Measurements from ENCODE around the gene DLG2.
"Not testable (repeated sequence)": the region's sequence is repeated elsewhere in the genome, so short reads cannot be mapped to it uniquely, and the experiment has no call there.

The DLG2 gene

DNA sequence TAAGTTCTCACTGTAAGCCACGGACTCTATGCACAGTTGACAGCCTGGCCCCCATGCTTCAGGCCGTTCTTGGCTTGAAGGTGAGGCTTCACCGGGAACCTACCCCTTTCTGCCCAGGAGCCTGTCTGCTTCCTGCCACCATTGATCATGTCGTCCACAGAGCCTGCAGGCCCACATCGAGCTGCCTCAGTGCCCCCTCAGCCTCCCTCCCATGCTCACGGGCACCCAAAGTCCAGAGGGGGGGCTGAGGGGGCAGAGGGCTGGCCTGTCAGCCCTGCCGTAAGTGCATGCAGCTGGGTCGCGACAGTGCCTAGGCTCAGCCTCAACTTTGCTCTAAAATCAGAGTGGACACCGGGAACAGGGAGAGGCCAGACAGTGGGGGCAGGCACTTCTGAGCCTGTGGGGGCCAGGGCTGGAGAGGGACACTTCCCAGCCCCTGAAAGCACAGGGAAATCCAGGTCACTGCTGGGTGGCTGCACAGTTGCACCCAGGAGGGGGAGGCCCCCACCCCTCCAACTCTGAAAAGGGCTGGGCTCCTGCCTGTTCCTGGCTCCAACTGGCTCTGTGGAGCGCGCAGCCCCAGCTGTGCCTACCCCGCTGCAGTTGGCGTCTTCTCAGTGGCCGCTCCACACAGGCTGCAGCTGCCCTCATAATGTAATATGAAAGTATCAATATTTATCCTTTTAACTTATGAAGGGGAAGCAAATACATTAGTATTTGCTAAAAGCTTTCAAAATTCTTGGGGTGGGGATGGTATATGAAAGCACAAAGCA, 598.6 kb downstream of the DLG2 start:
- no peak overlapping the region for H3K4me3 Mint-ChIP-seq
- no peaks in the 10 kb centered on the region for H3K27me3 Mint-ChIP-seq (ENCODE audit: low read depth)
- TF ChIP-seq, protein P1, sequence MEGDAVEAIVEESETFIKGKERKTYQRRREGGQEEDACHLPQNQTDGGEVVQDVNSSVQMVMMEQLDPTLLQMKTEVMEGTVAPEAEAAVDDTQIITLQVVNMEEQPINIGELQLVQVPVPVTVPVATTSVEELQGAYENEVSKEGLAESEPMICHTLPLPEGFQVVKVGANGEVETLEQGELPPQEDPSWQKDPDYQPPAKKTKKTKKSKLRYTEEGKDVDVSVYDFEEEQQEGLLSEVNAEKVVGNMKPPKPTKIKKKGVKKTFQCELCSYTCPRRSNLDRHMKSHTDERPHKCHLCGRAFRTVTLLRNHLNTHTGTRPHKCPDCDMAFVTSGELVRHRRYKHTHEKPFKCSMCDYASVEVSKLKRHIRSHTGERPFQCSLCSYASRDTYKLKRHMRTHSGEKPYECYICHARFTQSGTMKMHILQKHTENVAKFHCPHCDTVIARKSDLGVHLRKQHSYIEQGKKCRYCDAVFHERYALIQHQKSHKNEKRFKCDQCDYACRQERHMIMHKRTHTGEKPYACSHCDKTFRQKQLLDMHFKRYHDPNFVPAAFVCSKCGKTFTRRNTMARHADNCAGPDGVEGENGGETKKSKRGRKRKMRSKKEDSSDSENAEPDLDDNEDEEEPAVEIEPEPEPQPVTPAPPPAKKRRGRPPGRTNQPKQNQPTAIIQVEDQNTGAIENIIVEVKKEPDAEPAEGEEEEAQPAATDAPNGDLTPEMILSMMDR (IDR thresholded peaks at IDR 0.05; ENCODE audit: unreplicated experiment in 3 of 3) = no peak
- no peaks in the 10 kb centered on the region for H3K36me3 Mint-ChIP-seq (ENCODE audit: low read depth)
- H3K9me3 Mint-ChIP-seq = no peaks in the 10 kb centered on the region
- no peak overlapping the region for H3K27ac Mint-ChIP-seq
- peaks cover 12% of the 10 kb centered on the region for H3K4me1 Mint-ChIP-seq

DNA sequence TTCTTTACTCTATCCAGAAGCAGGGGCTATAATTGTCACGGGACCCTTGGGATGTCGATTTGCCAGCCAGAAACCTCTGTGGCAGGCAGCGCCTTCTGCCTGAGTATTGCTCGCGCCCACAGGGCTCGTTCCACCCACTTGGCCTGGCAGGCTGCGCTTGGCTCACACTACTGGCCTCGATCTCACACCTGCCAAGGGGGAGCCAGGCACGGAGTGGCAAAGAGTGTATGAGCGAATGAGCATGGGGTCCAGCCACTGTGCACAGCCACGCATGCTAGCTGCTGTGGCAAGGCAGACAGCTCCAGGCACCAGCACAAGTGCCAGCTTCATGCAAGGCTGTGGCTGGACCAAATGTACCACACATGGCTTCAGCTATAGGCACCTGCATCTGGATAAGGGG, 599.8 kb downstream of the DLG2 start:
- Mint-ChIP-seq H3K36me3 (ENCODE audit: low read depth) (no peaks in the 10 kb centered on the region), H3K9me3 (no peaks in the 10 kb centered on the region), H3K27ac (no peak overlapping the region), H3K27me3 (ENCODE audit: low read depth) (no peaks in the 10 kb centered on the region), H3K4me1 (peaks cover 12% of the 10 kb centered on the region), H3K4me3 (no peak overlapping the region)
- TF ChIP-seq, protein P1 (IDR thresholded peaks at IDR 0.05; ENCODE audit: unreplicated experiment in 3 of 3) = no peak

DNA sequence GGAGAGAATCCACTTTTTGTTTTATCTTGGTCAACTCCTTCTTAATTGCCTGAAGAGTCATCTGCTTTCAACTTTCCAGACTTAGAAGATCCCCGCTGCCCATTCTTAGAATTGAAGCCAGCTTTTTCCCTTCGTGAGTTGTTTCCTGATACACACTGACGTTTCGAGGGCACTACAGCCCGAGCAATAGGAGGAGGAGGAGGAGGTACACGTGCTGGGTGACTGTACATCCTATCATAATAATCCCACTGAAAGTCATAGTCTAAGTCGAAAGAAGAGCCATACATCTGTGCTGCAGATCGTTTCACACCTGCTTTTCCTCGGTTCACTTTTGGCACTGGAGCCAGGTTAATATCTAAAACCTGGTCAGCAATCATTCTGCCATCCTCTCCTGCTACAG, 606.1 kb downstream of the DLG2 start:
- TF ChIP-seq, protein P1 (IDR thresholded peaks at IDR 0.05; ENCODE audit: unreplicated experiment in 3 of 3) = no peak
- Mint-ChIP-seq H3K27me3 (ENCODE audit: low read depth) (no peaks in the 10 kb centered on the region), H3K4me3 (no peak overlapping the region), H3K9me3 (peaks cover 4% of the 10 kb centered on the region), H3K4me1 (peaks cover 8% of the 10 kb centered on the region), H3K27ac (no peak overlapping the region), H3K36me3 (ENCODE audit: low read depth) (no peaks in the 10 kb centered on the region)

DNA sequence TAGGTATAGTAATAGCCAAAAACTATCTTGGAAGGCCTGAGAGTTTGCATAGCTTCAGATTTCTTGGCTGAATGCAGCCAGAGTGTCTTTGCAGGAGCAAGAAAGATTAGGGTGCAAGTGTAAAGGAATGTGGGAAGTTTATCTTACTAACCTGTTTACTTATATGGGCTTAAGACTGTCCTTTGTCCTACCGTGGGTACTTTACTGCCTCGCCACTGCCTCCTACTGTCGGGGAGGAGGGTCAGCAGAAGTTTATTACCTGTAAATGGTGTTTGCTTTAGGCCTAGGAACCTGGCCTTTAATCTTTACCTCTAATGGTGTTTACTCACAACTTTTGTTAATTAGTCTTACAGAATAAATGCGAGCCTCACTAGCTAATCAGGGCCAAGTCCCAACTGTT, 633.8 kb downstream of the DLG2 start:
- Mint-ChIP-seq H3K4me1 (no peaks in the 10 kb centered on the region), H3K27ac (no peak overlapping the region), H3K9me3 (no peaks in the 10 kb centered on the region), H3K27me3 (ENCODE audit: low read depth) (no peaks in the 10 kb centered on the region), H3K4me3 (no peak overlapping the region), H3K36me3 (ENCODE audit: low read depth) (no peaks in the 10 kb centered on the region)
- TF ChIP-seq, protein P1 (IDR thresholded peaks at IDR 0.05; ENCODE audit: unreplicated experiment in 3 of 3) = peak in 1 of 3 experiments; percentile 12

DNA sequence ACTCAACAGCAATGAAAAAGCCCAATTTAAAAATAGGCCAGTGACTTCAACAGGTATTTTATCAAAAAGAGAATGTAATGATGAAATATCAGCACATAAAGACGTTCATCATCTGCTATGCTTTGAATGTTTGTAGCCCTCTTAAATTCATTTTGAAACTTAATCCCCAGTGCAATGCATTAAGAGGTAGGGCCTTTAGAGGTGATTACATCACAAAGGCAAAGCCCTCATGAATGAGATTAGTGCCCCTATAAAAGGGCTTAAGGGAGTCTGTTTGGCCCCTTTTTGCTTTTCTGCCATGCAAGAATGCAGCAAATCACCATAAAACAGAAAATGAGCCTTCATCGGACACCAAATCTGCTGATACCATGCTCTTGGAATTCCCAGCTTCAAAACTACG, 637.0 kb downstream of the DLG2 start:
- no peaks in the 10 kb centered on the region for H3K27me3 Mint-ChIP-seq (ENCODE audit: low read depth)
- no peaks in the 10 kb centered on the region for H3K36me3 Mint-ChIP-seq (ENCODE audit: low read depth)
- H3K27ac Mint-ChIP-seq = no peak overlapping the region
- TF ChIP-seq, protein P1 (IDR thresholded peaks at IDR 0.05; ENCODE audit: unreplicated experiment in 3 of 3) = no peak
- no peak overlapping the region for H3K4me3 Mint-ChIP-seq
- no peaks in the 10 kb centered on the region for H3K4me1 Mint-ChIP-seq
- peaks cover 18% of the 10 kb centered on the region for H3K9me3 Mint-ChIP-seq

DNA sequence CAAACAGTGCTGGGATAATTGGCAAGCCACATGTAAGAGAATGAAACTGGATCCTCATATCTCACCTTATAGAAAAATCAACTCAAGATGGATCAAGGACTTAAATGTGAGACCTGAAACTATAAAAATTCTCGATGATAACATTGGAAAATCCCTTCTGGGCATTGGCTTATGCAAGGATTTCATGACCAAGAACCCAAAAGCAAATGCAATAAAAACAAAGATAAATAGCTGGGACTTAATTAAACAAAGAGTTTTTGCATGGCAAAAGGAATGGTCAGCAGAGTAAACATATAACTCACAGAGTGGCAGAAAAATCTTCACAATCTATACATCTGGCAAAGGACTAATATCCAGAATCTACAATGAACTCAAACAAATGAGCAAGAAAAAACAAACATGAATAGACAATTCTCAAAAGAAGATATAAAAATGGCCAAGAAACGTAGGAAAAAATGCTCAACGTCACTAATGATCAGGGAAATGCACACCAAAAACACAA, 639.4 kb downstream of the DLG2 start:
- H3K36me3 Mint-ChIP-seq (ENCODE audit: low read depth); H3K27me3 Mint-ChIP-seq (ENCODE audit: low read depth); H3K27ac Mint-ChIP-seq; H3K4me3 Mint-ChIP-seq; H3K4me1 Mint-ChIP-seq: not testable (repeated sequence)
- peaks cover 23% of the 10 kb centered on the region for H3K9me3 Mint-ChIP-seq

Data from nephron (organoid).